Islet of Langerhans (tissue), 1 donor: ENCODE results near the gene CFL2.
"Not testable (repeated sequence)": the region's sequence is repeated elsewhere in the genome, so short reads cannot be mapped to it uniquely, and the experiment has no call there.

Experiments
- FAIRE-seq: peaks from one replicate; lab custom pipeline; 2011; peaks lifted over from hg19 to GRCh38; lab: Jason Lieb, UNC

The CFL2 gene

GRCh38 chr14:34711169-34711568 is 3.2 kb downstream of the CFL2 start:
- no peak for FAIRE-seq

DNA sequence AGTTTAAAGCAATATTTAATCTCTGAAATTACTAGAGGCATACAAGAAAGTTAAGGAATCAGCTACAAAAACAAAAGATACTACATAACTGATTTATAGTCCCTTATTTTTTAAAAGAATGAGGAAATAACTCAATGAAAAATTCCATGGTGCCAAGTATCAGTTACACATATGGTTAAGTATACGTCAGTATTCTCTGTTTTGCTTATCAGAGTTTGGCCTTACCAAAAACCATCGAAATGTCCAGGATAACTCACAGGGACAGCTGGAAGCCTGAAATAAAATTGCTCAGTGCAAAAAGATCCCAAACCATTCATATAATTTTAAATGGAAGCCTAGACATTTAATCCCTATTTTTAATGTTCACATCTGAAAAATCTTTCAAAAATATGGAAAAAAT is 3.6 kb downstream of the CFL2 start:
- FAIRE-seq, result no peak

GRCh38 chr14:34710006-34710405 is 4.4 kb downstream of the CFL2 start:
- FAIRE-seq, result no peak

GRCh38 chr14:34707722-34708121 is 6.7 kb downstream of the CFL2 start:
- FAIRE-seq, result no peak

- FAIRE-seq, result no peak
Measured at GRCh38 chr14:34701808-34702207, 12.6 kb downstream of the CFL2 start.

GRCh38 chr14:34700622-34701130 is 13.7 kb downstream of the CFL2 start:
- peak; percentile 36 for FAIRE-seq

DNA sequence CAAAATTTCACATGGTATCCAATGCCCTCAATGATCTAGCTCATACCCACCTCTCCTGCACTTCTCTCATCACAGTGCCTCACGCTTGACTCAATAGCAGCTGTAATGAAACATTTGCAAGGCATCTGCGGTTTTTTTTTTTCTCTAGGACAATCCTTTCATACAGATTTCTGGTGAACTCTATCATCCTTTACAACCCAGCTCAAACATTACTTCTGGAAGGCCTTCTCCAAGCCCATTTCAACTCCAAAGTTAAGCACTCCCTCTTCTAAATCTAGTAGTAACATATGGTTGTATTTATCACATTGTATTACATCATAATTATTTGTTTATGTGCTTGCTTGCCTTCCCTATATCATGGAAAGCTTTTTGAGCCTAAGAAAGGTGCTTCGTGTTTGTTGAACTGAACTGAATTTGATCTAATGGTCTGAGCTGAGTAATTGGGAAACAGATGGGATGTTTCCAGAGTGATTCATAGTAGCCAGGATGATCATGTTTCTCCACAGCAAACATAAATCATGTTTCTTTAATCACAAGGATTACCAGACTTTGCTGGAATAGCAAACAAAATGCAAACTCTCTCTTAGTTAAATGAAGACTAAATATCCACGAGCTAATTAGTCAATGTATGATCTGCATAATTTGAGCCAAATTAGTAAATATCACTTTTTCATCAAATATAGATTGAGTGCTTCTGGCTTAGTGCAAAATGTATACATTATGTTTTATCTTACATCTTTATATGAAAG is 14.3 kb downstream of the CFL2 start:
- FAIRE-seq, result peak; percentile 100

GRCh38 chr14:34694216-34694615 is 20.2 kb downstream of the CFL2 start:
- FAIRE-seq, result not testable (repeated sequence)

DNA sequence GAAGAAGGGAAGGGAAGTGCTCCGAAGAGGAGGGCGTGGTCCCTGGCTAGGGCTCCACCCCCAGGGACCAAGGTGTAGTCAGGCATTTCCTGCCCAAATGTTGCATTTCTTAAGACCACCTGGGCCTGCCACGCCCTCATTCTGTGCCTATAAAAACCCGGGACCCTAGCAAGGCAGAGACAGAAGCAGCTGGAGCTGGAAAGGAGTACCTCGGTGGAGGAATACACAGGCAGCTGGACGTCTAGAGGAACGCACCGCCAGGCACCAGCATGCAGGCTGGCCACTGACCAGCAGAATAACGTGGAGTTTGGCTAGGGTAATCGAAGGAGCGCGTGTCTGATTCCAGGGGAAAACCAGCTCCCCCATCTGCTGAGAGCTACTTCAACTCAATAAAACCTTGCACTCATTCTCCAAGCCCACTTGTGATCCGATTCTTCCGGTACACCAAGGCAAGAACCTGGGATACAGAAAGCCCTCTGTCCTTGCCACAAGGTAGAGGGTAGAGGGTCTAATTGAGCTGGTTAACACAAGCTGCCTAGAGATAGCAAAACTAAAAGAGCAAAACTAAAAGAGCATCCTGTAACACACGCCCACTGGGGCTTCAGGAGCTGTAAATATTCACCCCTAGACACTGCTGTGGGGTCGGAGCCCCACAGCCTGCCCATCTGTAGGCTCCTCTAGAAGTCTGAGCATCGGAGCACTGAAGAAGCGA is 21.0 kb downstream of the CFL2 start:
- no peak for FAIRE-seq

DNA sequence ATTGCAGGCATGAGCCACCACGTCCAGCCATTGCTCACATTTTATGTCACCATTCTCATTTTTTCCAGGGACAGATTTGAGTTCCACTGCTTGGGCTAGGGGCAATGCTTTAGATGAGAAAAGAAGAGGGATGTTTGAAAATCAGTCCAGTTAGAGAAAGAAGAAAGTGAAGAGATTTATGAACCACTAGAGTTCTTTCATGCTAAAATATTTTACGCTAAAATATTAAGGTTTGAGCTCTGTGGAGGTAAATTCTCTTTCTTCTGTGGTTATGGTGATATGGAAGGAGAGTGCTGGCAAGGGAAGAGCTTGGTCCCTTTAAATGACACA is 21.5 kb downstream of the CFL2 start:
- FAIRE-seq, result no peak

GRCh38 chr14:34692348-34692747 is 22.0 kb downstream of the CFL2 start:
- no peak for FAIRE-seq

DNA sequence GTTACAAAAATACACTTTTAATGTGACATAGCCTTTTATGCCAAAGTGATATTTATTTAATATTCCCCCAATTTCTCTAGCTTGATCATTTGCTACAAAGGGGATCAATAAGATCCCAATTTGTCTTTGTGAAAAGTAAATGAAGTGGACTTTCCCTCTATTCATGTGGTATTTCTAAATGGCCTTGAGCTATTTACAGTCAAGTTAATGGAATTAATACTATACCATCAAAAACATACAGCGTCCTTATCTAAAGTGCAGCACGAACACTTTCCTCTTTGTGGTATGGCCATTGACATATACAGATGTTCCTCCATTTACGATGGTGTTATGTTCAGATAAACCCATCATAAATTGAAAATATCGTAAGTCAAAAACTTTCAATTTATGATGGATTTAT is 23.2 kb downstream of the CFL2 start:
- FAIRE-seq, result no peak

- FAIRE-seq, result no peak
Measured at GRCh38 chr14:34688470-34689206, 25.8 kb downstream of the CFL2 start.

GRCh38 chr14:34685819-34686428 is 28.5 kb downstream of the CFL2 start:
- FAIRE-seq, result no peak

DNA sequence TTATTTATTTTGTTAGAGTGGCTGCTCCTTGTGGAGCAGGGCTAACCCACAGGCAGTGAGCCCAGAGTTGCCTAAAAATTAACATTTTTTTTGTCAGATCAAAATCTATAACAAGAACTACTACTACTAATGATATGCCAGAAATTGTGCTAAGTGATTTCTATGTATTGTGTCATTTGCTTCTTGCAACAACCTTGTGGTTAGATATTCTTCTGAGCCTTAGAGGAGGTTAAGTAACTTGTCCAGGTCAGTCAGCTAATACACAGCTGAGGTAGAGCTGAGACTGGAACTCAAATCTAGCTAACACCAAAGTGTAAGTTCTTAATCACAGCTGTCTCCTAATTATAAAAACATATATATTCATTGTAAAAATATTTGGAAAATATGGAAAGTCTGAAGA is 29.8 kb downstream of the CFL2 start:
- no peak for FAIRE-seq

GRCh38 chr14:34682787-34683321 is 31.5 kb downstream of the CFL2 start:
- FAIRE-seq, result no peak

- no peak for FAIRE-seq
Measured at GRCh38 chr14:34680806-34681479, 33.5 kb downstream of the CFL2 start.

DNA sequence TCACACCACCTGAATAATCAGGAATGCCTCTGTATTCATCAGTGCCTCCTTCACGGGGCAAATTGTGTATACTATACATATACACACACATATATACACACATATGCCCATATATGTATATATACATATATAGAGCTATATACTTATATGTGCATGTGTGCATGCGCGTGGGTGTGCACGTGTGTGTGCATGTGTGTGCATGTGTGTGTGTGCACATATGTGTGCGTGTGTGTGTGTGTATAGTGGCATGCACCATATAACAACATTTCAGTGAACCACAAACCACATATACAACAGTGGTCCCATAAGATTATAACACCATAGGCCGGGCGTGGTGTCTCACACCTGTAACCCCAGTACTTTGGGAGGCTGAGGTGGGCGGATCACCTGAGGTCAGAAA is 35.7 kb downstream of the CFL2 start:
- FAIRE-seq, result no peak

DNA sequence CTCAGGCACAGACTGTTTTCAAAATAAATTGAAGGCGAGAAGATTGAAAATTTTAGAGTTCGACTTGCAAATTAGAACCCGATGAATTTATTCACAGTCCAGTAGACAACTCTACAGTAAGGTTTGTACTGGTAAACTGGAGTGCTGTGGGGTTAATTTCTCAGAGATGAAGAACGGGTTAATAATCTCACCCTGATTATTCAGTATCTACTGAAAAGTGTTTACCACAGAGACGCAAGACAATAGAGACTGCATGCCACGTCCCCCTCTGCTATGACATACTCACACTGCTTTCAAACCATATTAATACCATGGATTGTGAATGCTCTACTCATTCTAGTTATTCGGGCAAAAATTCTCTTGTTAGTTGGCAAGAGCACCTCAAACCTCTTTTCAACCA is 36.1 kb downstream of the CFL2 start:
- FAIRE-seq, result no peak

DNA sequence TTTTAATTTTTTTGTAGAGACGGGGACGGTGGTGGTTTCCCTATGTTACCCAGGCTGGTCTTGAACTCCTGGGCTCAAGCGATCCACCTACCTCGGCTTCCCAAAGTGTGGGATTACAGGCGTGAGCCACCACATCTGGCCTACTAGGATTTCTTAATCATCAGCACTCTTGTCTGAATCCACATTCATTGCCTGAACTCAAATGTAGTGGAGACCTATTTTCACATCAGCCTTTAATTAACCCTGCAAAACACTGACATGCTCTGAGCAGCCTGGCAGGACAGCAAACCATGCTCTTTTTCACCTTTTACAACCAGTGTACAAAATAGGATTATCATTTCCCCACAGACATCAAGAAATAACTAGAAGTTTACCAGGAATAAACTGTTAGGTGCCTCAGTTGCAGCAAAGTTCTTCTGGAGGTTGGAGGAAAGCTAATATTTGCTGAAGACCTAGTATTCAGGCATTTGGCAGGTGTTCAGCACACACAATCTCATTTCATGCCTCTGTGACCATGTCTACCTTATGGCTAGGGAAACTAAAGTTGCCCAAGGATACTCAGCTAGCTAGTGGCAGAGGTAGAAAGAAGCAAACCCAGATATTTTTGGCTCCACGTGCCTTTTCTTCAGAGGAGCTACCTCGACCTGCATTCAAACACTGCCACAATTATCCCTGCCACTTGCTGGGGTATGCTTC is 37.7 kb downstream of the CFL2 start:
- FAIRE-seq, result peak; percentile 76

GRCh38 chr14:34673702-34674101 is 40.7 kb downstream of the CFL2 start:
- FAIRE-seq, result no peak
